GM18508 (cell line): ENCODE measurements around the gene MVB12A.

Experiments
- ATAC-seq: cut with Tn5 transposase; IDR thresholded peaks from one replicate; pipeline ENCODE4 v1.9.1; 2021; ENCODE audit warnings: moderate number of reproducible peaks; ENCODE audit not compliant: insufficient read depth, unreplicated experiment

Gene MVB12A

GRCh38 chr19:17419621-17420474, at the start of gene MVB12A:
TSS of gene MVB12A (plus strand) at chr19:17420047. CDS start at chr19:17420136, 89 bp downstream.
- no peak for ATAC-seq

GRCh38 chr19:17376935-17377600, 42.8 kb upstream of the MVB12A start, which contains the start of gene PLVAP:
TSS of gene PLVAP (minus strand) at chr19:17377342. CDS start at chr19:17377288, 54 bp downstream.
- ATAC-seq, result no peak

DNA sequence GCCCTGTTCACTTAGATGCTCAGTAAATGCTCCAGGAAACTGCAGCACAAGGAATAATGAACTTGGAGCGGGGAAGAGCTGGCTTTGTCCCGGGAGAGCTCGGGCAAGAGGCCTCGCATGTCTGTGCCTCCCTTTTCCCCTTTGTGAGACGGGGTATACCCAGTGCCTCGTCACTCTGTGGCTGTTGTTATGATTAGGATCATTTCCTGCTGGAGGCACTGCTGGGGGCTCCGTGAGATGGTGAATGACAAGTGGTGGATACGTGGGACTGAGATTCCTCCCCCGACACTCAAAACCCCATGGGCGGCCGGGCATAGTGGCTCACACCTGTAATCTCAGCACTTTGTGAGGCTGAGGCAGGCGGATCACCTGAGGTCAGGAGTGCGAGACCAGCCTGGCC, 41.6 kb upstream of the MVB12A start:
- no peak for ATAC-seq

DNA sequence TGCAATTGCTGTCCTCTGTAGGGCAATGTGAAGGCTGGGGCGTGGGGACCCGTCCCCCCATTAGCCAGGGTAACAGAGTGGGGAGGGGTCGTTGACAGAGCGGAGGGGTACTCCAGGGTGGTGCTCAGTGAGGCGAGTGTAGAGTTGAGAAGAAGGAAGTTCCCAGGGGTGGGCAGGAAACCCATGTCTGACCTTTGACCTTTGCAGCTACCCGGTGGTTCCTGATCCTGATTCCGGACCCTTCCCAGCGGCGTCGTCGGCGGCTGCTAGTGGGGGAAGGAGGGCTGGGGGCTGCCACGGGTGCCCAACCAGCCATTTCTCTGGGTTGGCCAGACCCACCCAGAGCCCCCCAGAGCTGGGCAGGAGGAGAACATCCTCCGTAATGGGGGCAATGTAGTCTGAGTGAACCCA, 40.6 kb upstream of the MVB12A start:
- ATAC-seq, result no peak

- no peak for ATAC-seq
These were observed 39.3 kb upstream of the MVB12A start for GRCh38 chr19:17380426-17381138.

- no peak for ATAC-seq
These were observed 33.8 kb upstream of the MVB12A start for GRCh38 chr19:17385878-17386611.

DNA sequence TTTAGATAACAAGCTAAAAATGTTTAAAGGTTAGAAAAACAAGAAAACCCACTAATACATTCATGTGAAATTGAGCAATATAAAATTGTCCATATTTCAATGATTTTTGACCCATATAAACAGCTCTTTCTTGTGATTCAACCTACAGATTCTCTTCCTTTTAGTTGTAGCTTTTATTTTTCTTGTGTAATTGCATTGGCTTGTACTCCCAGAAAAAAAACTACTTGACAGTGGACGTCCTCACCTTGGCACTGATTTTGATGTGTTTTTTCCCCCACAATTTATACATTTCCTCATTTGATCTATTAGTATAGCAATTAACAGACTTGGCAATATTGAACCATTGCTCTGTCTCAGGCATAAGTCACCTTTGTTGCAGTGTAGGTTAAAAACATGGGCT, 30.6 kb upstream of the MVB12A start:
- no peak for ATAC-seq

GRCh38 chr19:17389957-17390664, 29.7 kb upstream of the MVB12A start:
- ATAC-seq, result no peak

DNA sequence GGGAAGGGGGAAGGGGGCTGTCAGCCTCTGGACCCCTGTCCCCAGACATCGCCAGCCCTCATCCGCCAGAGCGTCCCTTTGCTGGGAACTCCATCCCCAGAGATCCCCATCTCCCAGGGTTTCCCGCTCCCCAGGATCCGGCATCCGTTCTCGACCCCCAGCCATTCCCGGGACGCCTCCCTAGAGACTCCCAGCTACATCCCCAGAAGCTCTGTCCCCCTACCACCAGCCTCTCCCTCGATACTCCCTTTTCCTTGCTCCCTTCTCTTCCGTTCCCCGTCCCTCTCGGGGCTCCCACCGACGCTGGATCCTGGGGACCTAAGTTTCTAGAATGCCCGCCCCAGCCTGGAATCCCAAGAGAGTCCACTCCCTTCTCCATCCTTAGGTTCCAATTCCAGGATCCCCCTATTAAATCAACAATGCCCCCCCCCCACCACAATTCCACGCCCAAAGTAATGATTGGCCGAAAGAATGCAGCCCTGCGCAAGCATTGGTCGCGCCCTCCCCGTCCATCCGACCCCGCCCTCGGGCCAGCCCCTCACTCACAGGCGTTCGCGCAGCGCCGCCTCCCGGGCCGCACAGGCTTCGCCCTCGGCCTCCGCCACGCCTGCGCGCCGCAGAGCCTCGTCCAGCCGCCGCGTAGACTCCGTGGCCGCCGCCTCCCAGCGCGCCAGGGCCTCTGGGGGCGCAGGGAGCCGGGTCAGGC, 29.0 kb upstream of the MVB12A start:
- no peak for ATAC-seq

GRCh38 chr19:17391371-17392151, 28.3 kb upstream of the MVB12A start:
- ATAC-seq, result no peak

DNA sequence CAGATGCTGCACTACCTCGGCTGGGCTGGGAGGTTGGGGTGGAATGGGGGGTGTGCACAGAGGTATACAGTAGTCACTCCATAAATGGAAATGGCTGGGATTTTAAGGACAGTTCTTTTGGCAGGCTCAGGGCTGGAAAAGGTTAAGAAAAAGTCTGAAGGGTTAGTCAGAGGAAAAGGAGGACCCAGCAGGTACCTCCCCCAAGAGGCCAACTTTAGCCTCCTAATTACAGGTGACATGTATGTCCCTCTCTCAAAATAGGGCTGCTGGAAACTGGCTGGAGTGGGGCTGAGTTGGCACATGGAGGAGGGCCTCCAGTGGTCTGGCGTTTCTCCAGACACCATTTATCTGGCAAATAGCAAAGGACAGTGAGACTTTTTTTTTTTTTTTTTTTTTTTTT, 26.8 kb upstream of the MVB12A start:
- ATAC-seq, result no peak

DNA sequence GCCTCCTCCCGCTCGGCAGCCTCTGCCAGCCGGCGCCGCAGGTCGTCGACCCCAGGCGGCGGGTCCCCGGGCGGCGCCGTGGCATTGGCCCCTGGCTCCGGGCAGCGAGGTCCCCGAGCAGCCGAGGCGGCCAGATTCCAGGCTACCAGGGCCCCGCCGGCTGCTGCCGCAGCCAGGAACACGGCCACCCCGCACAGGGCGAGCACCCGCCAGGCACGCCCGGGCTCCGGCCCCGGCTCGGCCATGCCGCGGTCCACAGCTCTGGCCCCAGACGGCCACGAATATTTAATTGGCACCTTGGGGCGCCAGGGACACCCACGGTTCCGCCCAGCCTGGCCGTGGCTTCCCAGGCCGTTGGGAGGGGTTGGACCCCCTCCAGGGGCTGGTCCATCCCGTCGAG, 25.9 kb upstream of the MVB12A start, which contains the start of gene CCDC194:
TSS of gene CCDC194 (minus strand) at position 283 of the 400 bp plus-strand sequence. CDS start at position 245, 38 bp downstream.
- no peak for ATAC-seq

- ATAC-seq, result no peak
These were observed 24.9 kb upstream of the MVB12A start for GRCh38 chr19:17394891-17395415.

GRCh38 chr19:17398902-17399527, 20.8 kb upstream of the MVB12A start:
- no peak for ATAC-seq

DNA sequence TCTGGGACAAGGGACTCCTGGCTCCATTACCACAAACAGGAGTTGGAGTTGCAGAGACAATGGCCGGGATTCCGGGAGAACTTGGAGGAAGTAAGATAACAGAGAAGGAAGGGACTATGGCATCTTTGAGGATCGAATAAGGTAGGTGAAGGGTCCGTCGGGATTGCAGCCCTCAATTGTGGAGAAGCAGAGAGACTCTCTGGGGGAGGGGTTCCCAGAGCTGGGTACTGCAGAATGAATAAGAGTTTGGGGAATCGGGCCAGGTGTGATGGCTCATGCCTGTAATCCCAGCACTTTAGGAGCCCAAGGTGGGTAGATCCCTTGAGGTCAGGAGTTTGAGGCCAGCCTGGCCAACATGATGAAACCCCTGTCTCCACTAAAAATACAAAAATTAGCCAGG, 18.2 kb upstream of the MVB12A start:
- no peak for ATAC-seq

GRCh38 chr19:17402982-17403855, 16.6 kb upstream of the MVB12A start:
- no peak for ATAC-seq

DNA sequence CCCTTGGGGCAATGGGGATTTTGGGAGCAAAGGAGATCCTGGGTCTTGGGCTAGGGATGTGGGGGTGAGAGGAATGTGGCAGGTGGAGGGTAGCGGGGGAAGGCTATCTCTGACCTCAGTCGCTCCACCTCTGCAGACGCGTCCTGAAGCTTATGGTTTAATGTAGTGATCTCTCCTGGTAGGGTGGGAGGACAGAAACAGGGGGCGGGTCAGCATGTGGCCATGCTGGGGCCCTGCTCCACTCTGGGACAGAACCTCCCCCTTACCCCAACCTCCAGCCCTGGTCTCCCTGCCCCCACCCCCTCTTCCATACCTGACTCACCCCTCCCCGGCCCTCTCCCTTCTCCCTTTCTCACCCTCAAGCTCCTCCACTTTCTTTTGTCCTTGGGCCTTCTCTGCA, 15.8 kb upstream of the MVB12A start:
- ATAC-seq, result no peak
